ENCODE measurements around the gene C9.

C9 gene

DNA sequence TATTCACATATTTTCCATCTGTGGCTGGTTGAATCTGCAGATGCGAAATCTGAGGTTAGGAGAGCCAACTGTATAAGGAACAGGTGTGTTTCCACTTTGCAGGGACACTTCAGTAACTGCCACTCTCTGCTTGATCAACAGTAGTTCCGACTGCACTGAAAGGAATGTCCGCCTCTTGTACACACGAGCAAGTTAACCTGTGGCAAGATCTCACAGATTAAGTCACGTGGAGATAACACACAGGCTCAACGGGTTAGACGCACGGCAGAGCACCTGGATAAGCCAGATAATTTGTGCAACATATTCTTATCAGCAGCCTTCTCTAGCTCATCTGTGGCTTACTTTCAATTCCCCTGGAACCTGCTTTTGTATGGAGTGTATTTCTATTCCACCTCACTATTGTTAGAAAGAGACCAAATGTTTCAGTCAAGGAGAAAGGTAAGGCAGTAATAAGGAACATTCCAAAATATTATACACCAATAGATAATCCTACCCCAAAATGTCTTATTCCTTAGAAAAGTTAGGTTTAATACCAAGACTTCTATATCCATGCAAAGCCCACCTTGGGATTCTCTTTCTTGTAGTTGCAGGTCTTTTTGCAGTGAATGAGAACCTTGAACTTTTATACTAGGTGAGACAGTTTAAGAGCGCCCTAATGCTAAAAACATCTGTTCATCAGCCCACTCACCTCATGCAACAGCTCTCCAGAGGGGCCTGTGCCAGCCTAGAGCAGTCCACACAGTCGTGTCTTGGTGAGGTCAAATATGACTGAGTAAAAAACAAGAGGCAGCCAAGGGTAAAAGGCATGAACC, 6.5 kb upstream of the C9 start:
- Histone ChIP-seq H3K27ac (ENCODE audit: low read depth, low read length) (no peak overlapping the region), H3K79me2 (ENCODE audit: control insufficient read depth, low read length) (no peaks in the 10 kb centered on the region), H4K20me1 (ENCODE audit: control insufficient read depth, insufficient read depth, low read depth, low read length) (no peaks in the 10 kb centered on the region), H3K4me2 (ENCODE audit: low read length) (no peak overlapping the region), H3K27me3 (ENCODE audit: control insufficient read depth, low read length) (no peaks in the 10 kb centered on the region), H3K9me2 (replicated peaks; ENCODE audit: control insufficient read depth, low read length) (no peaks in the 10 kb centered on the region), H3K4me3 (ENCODE audit: low read length) (no peak overlapping the region), H3F3A (ENCODE audit: control insufficient read depth, insufficient read depth) (no peaks in the 10 kb centered on the region), H3K4me1 (ENCODE audit: control insufficient read depth, low read length) (no peaks in the 10 kb centered on the region), H3K9me3 (ENCODE audit: control insufficient read depth, insufficient read depth, low read length) (no peaks in the 10 kb centered on the region), H3K36me3 (ENCODE audit: control insufficient read depth, low read length) (no peaks in the 10 kb centered on the region)
- TF ChIP-seq EZH2phosphoT487 (IDR thresholded peaks at IDR 0.05; ENCODE audit: borderline replicate concordance, low read length) (no peak), CTCF (IDR thresholded peaks at IDR 0.05; ENCODE audit: low read depth, low read length, poor library complexity, severe bottlenecking) (no peak)

DNA sequence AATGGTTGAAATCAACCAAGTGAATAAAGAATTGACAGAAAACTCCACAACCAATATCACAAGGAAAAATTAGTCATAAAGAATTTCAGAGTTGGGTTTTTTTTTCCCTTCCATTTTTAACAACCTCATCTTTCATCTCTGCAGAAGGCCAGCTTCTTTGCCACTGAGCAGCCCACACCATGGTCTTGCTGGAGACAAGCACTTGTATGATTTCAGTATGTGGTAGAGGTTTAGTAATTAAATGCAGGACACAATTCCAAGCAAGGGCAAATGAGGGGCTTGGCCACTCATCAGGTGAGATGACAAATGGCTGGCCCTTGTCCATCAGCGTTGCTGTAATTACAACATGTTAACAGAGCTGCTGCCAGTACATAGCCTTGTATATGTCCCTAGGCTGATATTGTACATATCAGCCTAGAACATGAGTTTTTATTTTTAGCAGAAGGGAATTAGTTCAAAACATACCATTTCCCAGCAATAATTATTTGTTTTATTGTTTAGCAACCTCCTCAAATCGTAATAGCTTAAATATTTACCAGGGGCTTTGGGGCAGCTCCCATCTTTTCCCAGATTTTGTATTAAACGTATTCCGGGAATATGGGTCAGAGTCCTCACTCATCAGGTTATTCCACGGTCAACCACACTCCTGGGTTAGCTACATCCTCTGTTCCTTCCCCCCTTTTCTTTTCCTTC, 5.0 kb upstream of the C9 start:
- H3K4me3 ChIP-seq (ENCODE audit: low read length): no peak overlapping the region
- no peaks in the 10 kb centered on the region for H3K9me3 ChIP-seq (ENCODE audit: control insufficient read depth, insufficient read depth, low read length)
- no peaks in the 10 kb centered on the region for H3K4me1 ChIP-seq (ENCODE audit: control insufficient read depth, low read length)
- H3K4me2 ChIP-seq (ENCODE audit: low read length): no peak overlapping the region
- no peaks in the 10 kb centered on the region for H3K9me2 ChIP-seq (replicated peaks; ENCODE audit: control insufficient read depth, low read length)
- TF ChIP-seq CTCF (IDR thresholded peaks at IDR 0.05; ENCODE audit: low read depth, low read length, poor library complexity, severe bottlenecking): no peak
- TF ChIP-seq EZH2phosphoT487 (IDR thresholded peaks at IDR 0.05; ENCODE audit: borderline replicate concordance, low read length): no peak
- no peaks in the 10 kb centered on the region for H4K20me1 ChIP-seq (ENCODE audit: control insufficient read depth, insufficient read depth, low read depth, low read length)
- H3K27me3 ChIP-seq (ENCODE audit: control insufficient read depth, low read length): no peaks in the 10 kb centered on the region
- H3K27ac ChIP-seq (ENCODE audit: low read depth, low read length): no peak overlapping the region
- no peaks in the 10 kb centered on the region for H3K79me2 ChIP-seq (ENCODE audit: control insufficient read depth, low read length)
- H3F3A ChIP-seq (ENCODE audit: control insufficient read depth, insufficient read depth): no peaks in the 10 kb centered on the region
- H3K36me3 ChIP-seq (ENCODE audit: control insufficient read depth, low read length): no peaks in the 10 kb centered on the region

- no peaks in the 10 kb centered on the region for H3K9me3 ChIP-seq (ENCODE audit: control insufficient read depth, insufficient read depth, low read length)
- H3F3A ChIP-seq (ENCODE audit: control insufficient read depth, insufficient read depth): no peaks in the 10 kb centered on the region
- no peaks in the 10 kb centered on the region for H3K79me2 ChIP-seq (ENCODE audit: control insufficient read depth, low read length)
- H3K4me1 ChIP-seq (ENCODE audit: control insufficient read depth, low read length): no peaks in the 10 kb centered on the region
- H3K27me3 ChIP-seq (ENCODE audit: control insufficient read depth, low read length): no peaks in the 10 kb centered on the region
- no peak overlapping the region for H3K4me2 ChIP-seq (ENCODE audit: low read length)
- H4K20me1 ChIP-seq (ENCODE audit: control insufficient read depth, insufficient read depth, low read depth, low read length): no peaks in the 10 kb centered on the region
- no peaks in the 10 kb centered on the region for H3K36me3 ChIP-seq (ENCODE audit: control insufficient read depth, low read length)
- no peak overlapping the region for H3K27ac ChIP-seq (ENCODE audit: low read depth, low read length)
- H3K9me2 ChIP-seq (replicated peaks; ENCODE audit: control insufficient read depth, low read length): no peaks in the 10 kb centered on the region
- no peak overlapping the region for H3K4me3 ChIP-seq (ENCODE audit: low read length)
- no peak for TF ChIP-seq CTCF (IDR thresholded peaks at IDR 0.05; ENCODE audit: low read depth, low read length, poor library complexity, severe bottlenecking)
- no peak for TF ChIP-seq EZH2phosphoT487 (IDR thresholded peaks at IDR 0.05; ENCODE audit: borderline replicate concordance, low read length)
Observed at GRCh38 chr5:39368116-39368515, 3.8 kb upstream of the C9 start.

Data from DOHH2 (cell line).